OCI-LY1 (cell line): ENCODE results near the gene RPL21.
"Not testable (repeated sequence)": the region's sequence is repeated elsewhere in the genome, so short reads cannot be mapped to it uniquely, and the experiment has no call there.

Experiments used
- CTCF ChIP-seq: fragments of 200-600 bp; sonication (generic), shearing (Covaris generic); IDR thresholded peaks from 2 replicates; pipeline ENCODE4 v1.5.1; 2017; ENCODE audit warnings: mild to moderate bottlenecking, antibody characterized with exemption, low read length, moderate library complexity, mixed read lengths
- EZH2 ChIP-seq: fragments of 200-600 bp; sonication (generic), shearing (Covaris generic); IDR thresholded peaks from 2 replicates; pipeline ENCODE4 v1.8.0; 2017; ENCODE audit warnings: borderline replicate concordance, mixed run types, mild to moderate bottlenecking, antibody characterized with exemption, low read length, moderate library complexity, mixed read lengths

DNA sequence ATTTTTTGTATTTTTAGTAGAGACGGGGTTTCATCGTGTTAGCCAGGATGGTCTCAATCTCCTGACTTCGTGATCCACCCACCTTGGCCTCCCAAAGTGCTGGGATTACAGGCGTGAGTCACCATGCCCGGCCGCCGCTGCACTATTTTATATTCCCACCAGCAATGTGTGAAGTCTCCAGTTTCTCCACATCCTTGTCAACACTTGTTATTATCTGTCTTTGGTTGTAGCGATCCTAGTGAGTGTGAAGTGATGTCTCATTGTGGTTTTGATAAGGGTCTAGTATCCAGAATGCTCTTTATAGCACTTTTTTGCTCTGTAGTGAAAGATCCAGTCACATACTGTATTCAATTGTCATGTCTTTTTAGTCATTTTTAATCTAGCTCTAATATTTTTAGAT, 40.6 kb downstream of the RPL21 start:
- TF ChIP-seq CTCF, EZH2: not testable (repeated sequence)
